Measurements from ENCODE around the gene GRIN2C.
"Not testable (repeated sequence)": the region's sequence is repeated elsewhere in the genome, so short reads cannot be mapped to it uniquely, and the experiment has no call there.

Gene GRIN2C

DNA sequence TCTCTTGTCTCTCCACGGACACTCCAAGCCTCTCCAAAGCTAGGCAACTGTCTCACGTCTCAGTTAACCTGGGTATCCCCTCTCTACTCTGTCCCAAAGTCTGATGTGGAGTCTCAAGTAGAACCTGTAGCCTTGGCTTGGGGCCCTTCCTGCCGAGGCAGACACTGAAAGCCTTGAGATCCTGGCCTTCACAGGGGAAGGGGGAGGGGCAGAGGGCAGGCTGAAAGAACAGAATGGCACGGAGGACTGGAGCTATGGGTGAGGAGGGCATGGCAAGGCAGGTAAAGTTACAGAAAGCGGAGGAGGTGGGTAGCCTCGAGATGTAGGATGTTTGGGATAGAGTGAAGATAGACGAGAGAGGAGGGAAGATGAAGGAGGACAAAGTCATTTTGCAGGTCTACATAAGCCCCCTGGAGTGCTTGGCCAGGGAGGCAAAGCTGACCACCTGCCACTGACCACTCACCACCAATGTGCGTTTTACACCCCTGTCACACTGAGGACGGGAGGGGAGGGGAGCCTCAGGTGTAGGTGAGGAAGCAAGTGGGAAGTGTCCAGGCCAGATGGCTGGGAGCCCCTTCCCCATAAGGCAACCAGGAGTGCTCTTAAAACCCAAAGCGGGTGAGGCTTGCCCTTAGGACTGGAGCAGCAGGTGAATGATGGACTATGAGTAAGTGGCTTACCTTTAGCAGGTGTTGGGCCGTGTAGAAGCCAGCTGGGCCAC is 11.8 kb upstream of the GRIN2C start:
- TF ChIP-seq, protein P1, sequence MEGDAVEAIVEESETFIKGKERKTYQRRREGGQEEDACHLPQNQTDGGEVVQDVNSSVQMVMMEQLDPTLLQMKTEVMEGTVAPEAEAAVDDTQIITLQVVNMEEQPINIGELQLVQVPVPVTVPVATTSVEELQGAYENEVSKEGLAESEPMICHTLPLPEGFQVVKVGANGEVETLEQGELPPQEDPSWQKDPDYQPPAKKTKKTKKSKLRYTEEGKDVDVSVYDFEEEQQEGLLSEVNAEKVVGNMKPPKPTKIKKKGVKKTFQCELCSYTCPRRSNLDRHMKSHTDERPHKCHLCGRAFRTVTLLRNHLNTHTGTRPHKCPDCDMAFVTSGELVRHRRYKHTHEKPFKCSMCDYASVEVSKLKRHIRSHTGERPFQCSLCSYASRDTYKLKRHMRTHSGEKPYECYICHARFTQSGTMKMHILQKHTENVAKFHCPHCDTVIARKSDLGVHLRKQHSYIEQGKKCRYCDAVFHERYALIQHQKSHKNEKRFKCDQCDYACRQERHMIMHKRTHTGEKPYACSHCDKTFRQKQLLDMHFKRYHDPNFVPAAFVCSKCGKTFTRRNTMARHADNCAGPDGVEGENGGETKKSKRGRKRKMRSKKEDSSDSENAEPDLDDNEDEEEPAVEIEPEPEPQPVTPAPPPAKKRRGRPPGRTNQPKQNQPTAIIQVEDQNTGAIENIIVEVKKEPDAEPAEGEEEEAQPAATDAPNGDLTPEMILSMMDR (IDR thresholded peaks at IDR 0.05; ENCODE audit: extremely low read depth, missing control alignments), result no peak

DNA sequence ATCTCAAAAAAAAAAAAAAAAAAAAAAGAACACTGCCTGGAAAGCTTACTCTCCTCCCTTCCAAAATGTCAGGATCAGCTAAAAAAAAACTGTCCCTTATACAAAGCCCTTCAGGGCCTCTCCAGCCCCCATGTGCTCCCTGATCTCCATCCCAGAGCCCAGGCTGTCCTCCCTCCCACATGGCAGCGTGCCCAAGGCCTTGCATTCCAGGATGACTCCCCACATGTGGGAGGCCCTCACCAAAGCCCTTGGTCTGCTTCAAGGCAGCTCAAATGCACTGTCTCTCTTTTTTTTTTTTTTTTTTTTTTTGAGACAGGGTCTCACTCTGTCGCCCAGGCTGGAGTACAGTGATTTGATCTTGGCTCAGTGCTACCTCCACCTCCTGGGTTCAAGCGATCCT is 10.8 kb upstream of the GRIN2C start:
- TF ChIP-seq, protein P1 (IDR thresholded peaks at IDR 0.05; ENCODE audit: extremely low read depth, missing control alignments), result no peak
- no peak for DNase-seq (ENCODE audit: low spot score)

More for the DNA sequence above, 11.8 kb upstream of the GRIN2C start:
- DNase-seq (ENCODE audit: low spot score), result no peak

DNA sequence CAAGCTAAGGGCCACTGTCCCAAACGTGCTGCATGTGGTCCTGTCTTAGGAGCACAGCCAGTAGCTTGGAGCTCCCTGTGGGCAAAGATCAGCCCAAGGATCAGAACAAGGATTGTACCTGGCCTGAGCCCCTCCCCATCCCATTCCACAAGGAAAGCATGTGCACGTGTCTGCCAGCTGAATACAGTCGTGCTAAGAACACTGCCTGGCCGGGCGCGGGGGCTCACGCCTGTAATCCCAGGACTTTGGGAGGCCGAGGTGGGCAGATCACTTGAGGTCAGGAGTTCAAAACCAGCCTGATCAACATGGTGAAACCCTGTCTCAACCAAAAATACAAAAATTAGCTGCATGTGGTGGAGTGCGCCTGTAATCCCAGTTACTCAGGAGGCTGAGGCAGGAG is 10.3 kb upstream of the GRIN2C start:
- not testable (repeated sequence) for DNase-seq (ENCODE audit: low spot score)

DNA sequence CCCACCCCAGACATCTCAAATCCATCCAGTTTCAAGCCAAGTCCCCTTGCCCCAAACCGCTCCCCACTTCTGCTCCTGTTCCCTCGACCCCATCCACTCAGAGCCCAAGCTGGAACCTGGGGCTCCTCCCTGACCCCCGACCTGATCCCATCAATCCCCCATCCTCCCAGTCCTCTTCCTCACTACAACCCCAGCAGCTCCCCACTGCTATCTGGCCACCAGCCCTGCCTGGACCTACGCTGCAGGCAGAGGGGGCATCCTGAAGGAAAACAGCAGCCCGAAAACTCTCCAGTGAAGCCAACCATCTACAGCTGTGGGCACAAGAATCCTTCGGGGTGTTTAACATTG is 9.2 kb upstream of the GRIN2C start:
- DNase-seq (ENCODE audit: low spot score), result no peak
- TF ChIP-seq, protein P1 (IDR thresholded peaks at IDR 0.05; ENCODE audit: extremely low read depth, missing control alignments), result no peak

DNA sequence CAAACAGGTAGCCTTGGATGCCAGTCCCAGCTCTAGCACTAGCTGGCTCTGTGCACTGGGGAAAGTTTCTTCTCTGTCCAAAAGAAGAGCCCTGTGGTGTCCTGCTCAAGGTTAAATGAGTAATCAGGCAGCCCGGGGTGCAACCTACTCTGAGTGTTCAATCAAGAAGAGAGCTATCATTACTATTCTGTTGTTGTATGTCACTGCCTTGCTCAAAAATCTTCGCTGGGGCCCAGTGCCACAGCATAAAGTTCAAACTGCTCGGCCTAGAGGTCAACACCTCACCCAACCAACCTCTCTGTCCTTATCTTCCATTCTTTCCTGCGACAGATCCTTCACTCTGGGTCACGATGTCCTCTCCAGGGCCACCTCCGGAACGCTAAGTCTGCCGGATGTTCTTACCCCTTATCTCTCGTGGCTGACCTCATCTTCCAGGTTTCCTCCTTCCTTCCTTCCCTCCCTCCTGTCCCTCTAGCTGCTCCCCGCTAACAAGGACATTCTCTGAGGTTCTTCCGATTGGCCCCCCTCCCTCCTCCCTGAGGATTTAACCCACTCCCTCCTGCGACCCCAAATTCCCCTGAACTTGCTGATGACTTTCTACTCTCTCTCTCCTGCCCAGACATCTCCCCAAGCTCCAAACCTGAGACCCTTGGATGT is 8.7 kb upstream of the GRIN2C start:
- TF ChIP-seq, protein P1 (IDR thresholded peaks at IDR 0.05; ENCODE audit: extremely low read depth, missing control alignments), result no peak
- DNase-seq (ENCODE audit: low spot score), result no peak

DNA sequence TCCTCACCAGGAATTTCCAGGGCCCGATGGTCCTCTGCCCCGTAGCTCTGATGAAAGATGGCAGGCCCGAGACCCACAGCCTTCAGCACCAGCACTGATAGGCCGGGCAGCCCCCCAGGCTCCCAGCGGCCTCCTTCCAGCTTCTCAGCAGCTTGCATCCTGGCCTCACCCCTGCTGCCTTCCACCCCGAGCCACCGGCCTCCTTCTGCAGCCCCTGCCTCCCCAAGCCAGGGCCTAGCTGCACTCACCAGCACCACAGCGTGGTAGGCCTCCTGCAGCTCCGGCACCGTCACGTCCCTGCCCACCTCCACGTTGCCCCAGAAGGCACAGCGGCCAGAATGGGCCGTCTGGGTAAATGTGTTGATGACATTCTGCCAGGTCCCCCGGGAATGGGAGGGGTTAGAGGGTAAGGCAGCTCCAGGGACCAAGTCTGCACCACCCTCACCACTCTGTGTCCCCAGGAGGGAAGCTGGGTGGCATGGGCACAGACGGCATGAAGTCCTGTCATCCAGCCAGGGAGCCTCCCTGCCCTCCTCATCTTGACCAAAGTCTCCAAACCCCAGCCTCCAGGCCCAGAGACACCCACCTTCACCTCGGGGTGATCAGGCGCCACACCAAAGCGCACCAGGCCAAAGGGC is 6.6 kb upstream of the GRIN2C start:
- no peak for DNase-seq (ENCODE audit: low spot score)
- TF ChIP-seq, protein P1 (IDR thresholded peaks at IDR 0.05; ENCODE audit: extremely low read depth, missing control alignments), result no peak

GRCh38 chr17:74865504-74866197 is 6.0 kb upstream of the GRIN2C start:
- TF ChIP-seq, protein P1 (IDR thresholded peaks at IDR 0.05; ENCODE audit: extremely low read depth, missing control alignments), result no peak
- no peak for DNase-seq (ENCODE audit: low spot score)

Data from GM20000 (cell line).